Activated CD4-positive, alpha-beta memory T cell treated with anti-CD3 and anti-CD28 coated beads, Interleukin-2, amount 10 ng/mL, durations not matched to agents 7 days and 5 days (primary cell): ENCODE results near the gene OR6C70. TPM values are rescaled to one million over a fixed set of nuclear protein-coding genes. Genes with fewer than 3 reads are reported as not detected.
"Not testable (repeated sequence)": the region's sequence is repeated elsewhere in the genome, so short reads cannot be mapped to it uniquely, and the experiment has no call there.

ENCODE experiments used
- CTCF ChIA-PET: fragments of 350-600 bp; sonication (Branson Sonifier 250); formaldehyde crosslinking; loops from one replicate; lab custom pipeline; 2021; ENCODE audit warnings: antibody characterized with exemption, inconsistent platforms; lab: Charles Lee
- POLR2A ChIA-PET: fragments of 350-600 bp; sonication (Branson Sonifier 250); formaldehyde crosslinking; loops from one replicate; lab custom pipeline; 2021; ENCODE audit warnings: antibody characterized with exemption; lab: Charles Lee
- DNase-seq: peaks from one replicate; pipeline ENCODE4 v3.0.0-alpha.2; 2020
- H3K27ac Mint-ChIP-seq: one replicate; pipeline ENCODE4 v1.8.0; 2021; ENCODE audit warnings: mild to moderate bottlenecking, mixed read lengths
- H3K27me3 Mint-ChIP-seq: one replicate; pipeline ENCODE4 v1.8.0; 2021; ENCODE audit warnings: mixed read lengths
- H3K36me3 Mint-ChIP-seq: one replicate; pipeline ENCODE4 v1.8.0; 2021; ENCODE audit warnings: low read depth, mixed read lengths
- H3K4me1 Mint-ChIP-seq: one replicate; pipeline ENCODE4 v1.8.0; 2021; ENCODE audit warnings: mixed read lengths
- H3K4me3 Mint-ChIP-seq: one replicate; pipeline ENCODE4 v1.8.0; 2021; ENCODE audit warnings: mild to moderate bottlenecking, mixed read lengths
- H3K9me3 Mint-ChIP-seq: one replicate; pipeline ENCODE4 v1.8.0; 2021; ENCODE audit warnings: mixed read lengths
- total RNA-seq, 2 experiments: library from RNA; stranded (reverse); gene quantifications; one replicate each; pipeline ENCODE4 v1.2.3, GENCODE V29; 2021

Gene OR6C70
- under 1 TPM in 1 of 2 experiments, not detected in 1; 0.25 TPM for total RNA-seq

DNA sequence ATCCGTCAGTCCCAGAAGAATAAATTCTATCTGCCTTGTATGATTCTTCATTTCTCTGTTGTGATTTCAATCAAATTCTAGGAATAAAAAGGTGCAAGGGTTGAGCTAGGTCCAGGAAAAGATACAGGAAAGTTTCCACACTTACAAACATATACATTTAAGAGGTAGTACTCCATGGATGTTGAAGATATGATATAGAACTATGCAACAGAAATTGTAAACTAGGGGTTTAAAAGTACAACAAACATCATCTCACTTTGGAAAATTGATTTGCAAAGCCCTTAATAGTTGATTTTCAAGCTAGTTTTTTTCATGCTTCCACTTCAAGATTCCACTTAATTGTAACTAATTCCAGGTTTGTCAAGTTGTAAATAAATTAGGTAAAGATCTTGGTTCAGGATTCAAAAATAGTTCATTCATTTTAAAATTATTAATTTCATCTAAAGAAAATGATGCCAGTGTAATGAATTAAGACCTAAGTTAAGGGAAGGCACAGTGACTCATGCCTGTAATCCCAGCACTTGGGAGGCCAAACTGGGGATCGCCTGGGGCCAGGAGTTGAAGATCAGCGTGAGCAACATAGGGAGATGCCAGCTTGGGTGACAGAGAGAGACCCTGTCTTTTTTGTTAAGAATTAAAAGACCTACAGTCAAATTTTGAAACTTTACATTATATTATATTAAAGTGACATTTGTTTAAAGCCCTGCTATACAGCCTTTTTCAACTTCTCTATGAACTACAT is at the start of gene OR6C70:
TSS of gene OR6C70 (minus strand) at position 51 of the 742 bp plus-strand sequence. CDS start at position 51, 0 bp downstream.
- no peak within 1 kb of the TSS for H3K27ac Mint-ChIP-seq
- H3K27me3 Mint-ChIP-seq = peaks cover 13% of the 10 kb centered on the region
- no peak for DNase-seq
- H3K36me3 Mint-ChIP-seq = no peaks in the 10 kb centered on the region
- H3K4me1 Mint-ChIP-seq = no peaks in the 10 kb centered on the region
- ChIA-PET CTCF (no interaction called here), POLR2A (no interaction called here)
- H3K4me3 Mint-ChIP-seq = no peak within 1 kb of the TSS
- no peaks in the 10 kb centered on the region for H3K9me3 Mint-ChIP-seq

DNA sequence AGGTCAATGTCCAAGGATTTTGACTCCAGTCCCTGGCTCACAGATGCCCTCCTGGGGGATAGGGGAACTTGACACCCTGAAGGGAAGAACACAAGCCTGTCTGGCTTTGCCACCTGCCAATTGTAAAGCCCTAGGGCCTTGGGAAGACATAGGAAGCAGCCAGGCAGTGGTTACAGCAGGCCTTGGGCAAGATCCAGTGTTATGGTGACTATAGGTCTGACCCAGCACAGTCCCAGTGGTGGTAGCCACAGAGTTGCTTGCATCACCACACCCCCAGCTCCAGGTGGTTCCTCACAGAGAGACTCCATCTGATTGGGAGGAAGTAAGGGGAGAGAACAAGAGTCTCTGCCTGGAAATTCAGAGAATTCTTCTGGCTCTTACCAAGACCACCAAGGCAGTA is 46.5 kb upstream of the OR6C70 start:
- no peak for DNase-seq
- H3K4me1 Mint-ChIP-seq = no peaks in the 10 kb centered on the region
- CTCF ChIA-PET = no interaction called here

GRCh38 chr12:55515696-55516095 is 45.8 kb upstream of the OR6C70 start:
- DNase-seq = no peak
- peaks cover 1% of the 10 kb centered on the region for H3K27me3 Mint-ChIP-seq

More for the DNA sequence above, 46.5 kb upstream of the OR6C70 start:
- peaks cover 1% of the 10 kb centered on the region for H3K27me3 Mint-ChIP-seq
- H3K36me3 Mint-ChIP-seq = no peaks in the 10 kb centered on the region
- peaks cover 2% of the 10 kb centered on the region for H3K9me3 Mint-ChIP-seq
- no peak overlapping the region for H3K4me3 Mint-ChIP-seq
- no peak overlapping the region for H3K27ac Mint-ChIP-seq
- POLR2A ChIA-PET = no interaction called here

DNA sequence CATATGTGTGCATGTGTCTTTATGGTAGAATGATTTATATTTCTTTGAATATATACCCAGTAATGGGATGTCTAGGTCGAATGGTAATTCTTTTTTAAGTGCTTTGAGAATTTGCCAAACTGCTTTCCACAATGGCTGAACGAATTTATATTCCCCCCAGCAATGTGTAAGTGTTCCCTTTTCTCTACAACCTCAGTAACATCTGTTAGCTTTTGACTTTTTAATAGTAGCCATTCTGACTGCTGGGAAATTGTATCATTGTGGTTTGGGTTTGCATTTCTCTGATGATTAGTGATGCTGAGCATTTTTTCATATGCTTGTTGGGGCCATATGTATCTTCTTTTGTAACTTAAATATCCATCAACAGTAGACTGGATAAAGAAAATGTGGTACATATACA is 31.7 kb upstream of the OR6C70 start:
- Mint-ChIP-seq H3K36me3 (no peaks in the 10 kb centered on the region), H3K27ac (no peak overlapping the region), H3K4me3 (no peak overlapping the region), H3K4me1 (no peaks in the 10 kb centered on the region), H3K9me3 (no peaks in the 10 kb centered on the region), H3K27me3 (peaks cover 4% of the 10 kb centered on the region)
- ChIA-PET POLR2A (no interaction called here), CTCF (no interaction called here)
- no peak for DNase-seq

More at GRCh38 chr12:55515696-55516095, 45.8 kb upstream of the OR6C70 start:
- POLR2A ChIA-PET = no interaction called here
- H3K36me3 Mint-ChIP-seq = no peaks in the 10 kb centered on the region
- H3K4me3 Mint-ChIP-seq = no peak overlapping the region
- no peak overlapping the region for H3K27ac Mint-ChIP-seq
- H3K4me1 Mint-ChIP-seq = no peaks in the 10 kb centered on the region
- CTCF ChIA-PET = no interaction called here
- H3K9me3 Mint-ChIP-seq = peaks cover 2% of the 10 kb centered on the region

GRCh38 chr12:55499810-55500252 is 29.9 kb upstream of the OR6C70 start:
- no peaks in the 10 kb centered on the region for H3K36me3 Mint-ChIP-seq
- POLR2A ChIA-PET = no interaction called here

GRCh38 chr12:55499231-55499630 is 29.3 kb upstream of the OR6C70 start:
- Mint-ChIP-seq H3K27ac (no peak overlapping the region), H3K27me3 (peaks cover 7% of the 10 kb centered on the region), H3K36me3 (no peaks in the 10 kb centered on the region), H3K4me3 (no peak overlapping the region), H3K9me3 (no peaks in the 10 kb centered on the region), H3K4me1 (no peaks in the 10 kb centered on the region)
- ChIA-PET CTCF (no interaction called here), POLR2A (no interaction called here)
- no peak for DNase-seq

More at GRCh38 chr12:55499810-55500252, 29.9 kb upstream of the OR6C70 start:
- no peak overlapping the region for H3K4me3 Mint-ChIP-seq
- CTCF ChIA-PET = no interaction called here
- H3K27ac Mint-ChIP-seq = no peak overlapping the region
- no peak for DNase-seq
- H3K9me3 Mint-ChIP-seq = no peaks in the 10 kb centered on the region
- no peaks in the 10 kb centered on the region for H3K4me1 Mint-ChIP-seq
- H3K27me3 Mint-ChIP-seq = peaks cover 7% of the 10 kb centered on the region

DNA sequence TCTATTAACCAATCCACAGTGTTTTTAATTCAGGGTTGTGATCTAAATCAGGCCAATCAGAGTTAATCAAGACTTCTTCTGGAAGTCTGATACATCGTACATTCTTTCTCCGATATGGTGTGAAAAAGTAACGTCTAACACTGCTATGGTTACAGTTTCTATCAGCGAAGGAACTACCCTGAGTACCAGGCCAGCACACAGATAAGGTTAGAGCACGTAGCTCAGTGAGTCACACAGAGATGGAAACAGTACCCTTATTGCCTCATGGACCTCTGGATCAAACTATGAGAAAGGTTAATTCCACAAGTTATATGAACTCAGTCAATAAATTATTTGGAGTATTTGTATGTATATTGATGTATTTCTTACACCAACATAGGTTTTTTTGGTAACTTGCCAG is 25.6 kb upstream of the OR6C70 start:
- CTCF ChIA-PET = no interaction called here
- no peaks in the 10 kb centered on the region for H3K36me3 Mint-ChIP-seq
- DNase-seq = no peak
- H3K9me3 Mint-ChIP-seq = no peaks in the 10 kb centered on the region
- no peaks in the 10 kb centered on the region for H3K4me1 Mint-ChIP-seq
- H3K4me3 Mint-ChIP-seq = no peak overlapping the region
- H3K27ac Mint-ChIP-seq = no peak overlapping the region
- peaks cover 6% of the 10 kb centered on the region for H3K27me3 Mint-ChIP-seq
- POLR2A ChIA-PET = no interaction called here

- no peak for DNase-seq
- POLR2A ChIA-PET = no interaction called here
- Mint-ChIP-seq H3K27me3 (peaks cover 5% of the 10 kb centered on the region), H3K27ac (no peak within 1 kb of the TSS), H3K4me3 (no peak within 1 kb of the TSS), H3K9me3 (no peaks in the 10 kb centered on the region), H3K36me3 (no peaks in the 10 kb centered on the region), H3K4me1 (no peaks in the 10 kb centered on the region)
- CTCF ChIA-PET = no interaction called here
Observed at GRCh38 chr12:55492078-55492477, 22.1 kb upstream of the OR6C70 start, which contains the start of gene OR6C68. Gene OR6C68 (plus strand): TSS chr12:55492378. CDS start chr12:55492378, 0 bp downstream.

DNA sequence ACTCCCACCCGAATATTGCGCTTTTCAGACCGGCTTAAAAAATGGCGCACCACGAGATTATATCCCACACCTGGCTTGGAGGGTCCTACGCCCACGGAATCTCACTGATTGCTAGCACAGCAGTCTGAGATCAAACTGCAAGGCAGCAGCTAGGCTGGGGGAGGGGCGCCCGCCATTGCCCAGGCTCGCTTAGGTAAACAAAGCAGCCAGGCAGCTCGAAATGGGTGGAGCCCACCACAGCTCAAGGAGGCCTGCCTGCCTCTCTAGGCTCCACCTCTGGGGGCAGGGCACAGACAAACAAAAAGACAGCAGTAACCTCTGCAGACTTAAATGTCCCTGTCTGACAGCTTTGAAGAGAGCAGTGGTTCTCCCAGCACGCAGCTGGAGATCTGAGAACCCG is 14.3 kb upstream of the OR6C70 start:
- CTCF ChIA-PET, H3K27ac Mint-ChIP-seq, H3K27me3 Mint-ChIP-seq, H3K4me1 Mint-ChIP-seq, H3K36me3 Mint-ChIP-seq, H3K9me3 Mint-ChIP-seq, H3K4me3 Mint-ChIP-seq, DNase-seq, POLR2A ChIA-PET: not testable (repeated sequence)

DNA sequence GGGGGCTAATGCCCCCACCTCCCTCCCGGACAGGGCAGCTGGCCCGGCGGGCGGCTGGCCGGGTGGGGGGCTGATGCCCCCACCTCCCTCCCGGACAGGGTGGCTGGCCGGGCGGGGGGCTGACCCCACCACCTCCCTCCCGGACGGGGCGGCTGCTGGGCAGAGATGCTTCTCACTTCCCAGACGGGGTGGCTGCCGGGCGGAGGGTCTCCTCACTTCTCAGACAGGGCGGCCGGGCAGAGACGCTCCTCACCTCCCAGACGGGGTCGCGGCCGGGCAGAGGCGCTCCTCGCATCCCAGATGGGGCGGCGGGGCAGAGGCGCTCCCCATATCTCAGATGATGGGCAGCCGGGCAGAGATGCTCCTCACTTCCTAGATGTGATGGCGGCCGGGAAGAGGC is 9.2 kb upstream of the OR6C70 start:
- H3K4me3 Mint-ChIP-seq, H3K27ac Mint-ChIP-seq, CTCF ChIA-PET, DNase-seq, H3K4me1 Mint-ChIP-seq, POLR2A ChIA-PET, H3K27me3 Mint-ChIP-seq, H3K36me3 Mint-ChIP-seq, H3K9me3 Mint-ChIP-seq: not testable (repeated sequence)

- Mint-ChIP-seq H3K9me3 (no peaks in the 10 kb centered on the region), H3K27me3 (peaks cover 14% of the 10 kb centered on the region), H3K4me3 (no peak overlapping the region), H3K27ac (no peak overlapping the region), H3K4me1 (no peaks in the 10 kb centered on the region), H3K36me3 (no peaks in the 10 kb centered on the region)
- CTCF ChIA-PET = no interaction called here
- DNase-seq = no peak
- POLR2A ChIA-PET = no interaction called here
Observed at GRCh38 chr12:55472264-55472663, 2.3 kb upstream of the OR6C70 start.

DNA sequence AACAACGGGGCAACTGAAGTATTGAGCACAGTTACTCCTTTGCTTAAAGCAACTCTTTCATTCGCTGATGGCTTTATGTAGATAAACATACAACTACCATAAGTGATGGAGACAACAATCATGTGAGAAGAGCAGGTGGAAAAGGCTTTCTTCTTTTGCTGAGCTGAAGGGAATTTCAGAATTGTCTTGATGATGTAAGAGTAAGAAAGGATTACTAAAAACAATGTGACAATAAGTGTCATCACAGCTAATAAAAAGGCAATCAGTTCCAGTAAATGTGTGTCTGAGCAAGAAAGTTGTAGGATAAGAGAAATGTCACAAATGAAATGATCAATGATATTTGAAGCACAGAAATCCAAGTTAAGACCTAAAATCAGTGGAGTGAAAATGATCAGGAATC is 647 bp downstream of the OR6C70 start:
- peaks cover 13% of the 10 kb centered on the region for H3K27me3 Mint-ChIP-seq
- ChIA-PET POLR2A (no interaction called here), CTCF (no interaction called here)
- H3K27ac Mint-ChIP-seq = no peak overlapping the region
- no peak for DNase-seq
- H3K4me3 Mint-ChIP-seq = no peak overlapping the region
- H3K9me3 Mint-ChIP-seq = no peaks in the 10 kb centered on the region
- no peaks in the 10 kb centered on the region for H3K36me3 Mint-ChIP-seq
- no peaks in the 10 kb centered on the region for H3K4me1 Mint-ChIP-seq

- peaks cover 18% of the 10 kb centered on the region for H3K27me3 Mint-ChIP-seq
- CTCF ChIA-PET = no interaction called here
- POLR2A ChIA-PET = no interaction called here
Observed at GRCh38 chr12:55467836-55468235, 2.1 kb downstream of the OR6C70 start.

GRCh38 chr12:55464926-55465325 is 5.0 kb downstream of the OR6C70 start:
- H3K9me3 Mint-ChIP-seq, H3K27ac Mint-ChIP-seq, DNase-seq, H3K4me3 Mint-ChIP-seq, H3K4me1 Mint-ChIP-seq, CTCF ChIA-PET, H3K36me3 Mint-ChIP-seq, POLR2A ChIA-PET: not testable (repeated sequence)
- peaks cover 20% of the 10 kb centered on the region for H3K27me3 Mint-ChIP-seq

More at GRCh38 chr12:55467836-55468235, 2.1 kb downstream of the OR6C70 start:
- no peaks in the 10 kb centered on the region for H3K9me3 Mint-ChIP-seq
- H3K4me3 Mint-ChIP-seq = no peak overlapping the region
- no peaks in the 10 kb centered on the region for H3K4me1 Mint-ChIP-seq
- no peak for DNase-seq
- H3K36me3 Mint-ChIP-seq = no peaks in the 10 kb centered on the region
- H3K27ac Mint-ChIP-seq = no peak overlapping the region
